GM04504 (cell line): ENCODE data around the gene PRKAR2A.
A peak's percentile ranks its signal among the peaks of the same experiment; 100 is the strongest.
"Not testable (repeated sequence)": the region's sequence is repeated elsewhere in the genome, so short reads cannot be mapped to it uniquely, and the experiment has no call there.

ENCODE experiments used
- DNase-seq: peaks from one replicate; pipeline ENCODE4 v3.0.0-alpha.2; 2012; ENCODE audit warnings: low read depth

Gene PRKAR2A

GRCh38 chr3:48776854-48777253 lies 70.8 kb downstream of the PRKAR2A start:
- no peak for DNase-seq

- DNase-seq: no peak
These were observed 77.5 kb downstream of the PRKAR2A start for GRCh38 chr3:48770192-48770502.

GRCh38 chr3:48765376-48765775 lies 82.3 kb downstream of the PRKAR2A start:
- no peak for DNase-seq

GRCh38 chr3:48762816-48763215 lies 84.9 kb downstream of the PRKAR2A start:
- DNase-seq: no peak

GRCh38 chr3:48759991-48760540 lies 87.6 kb downstream of the PRKAR2A start:
- DNase-seq: not testable (repeated sequence)

GRCh38 chr3:48759531-48759930 lies 88.1 kb downstream of the PRKAR2A start:
- DNase-seq: not testable (repeated sequence)

- no peak for DNase-seq
These were observed 88.6 kb downstream of the PRKAR2A start for GRCh38 chr3:48759071-48759470.

GRCh38 chr3:48756640-48757039 lies 91.0 kb downstream of the PRKAR2A start:
- no peak for DNase-seq

GRCh38 chr3:48750856-48751255 lies 96.8 kb downstream of the PRKAR2A start:
- DNase-seq: no peak

GRCh38 chr3:48748754-48749153 lies 98.9 kb downstream of the PRKAR2A start:
- DNase-seq: no peak

GRCh38 chr3:48747706-48748105 lies 100.0 kb downstream of the PRKAR2A start:
- no peak for DNase-seq

GRCh38 chr3:48747015-48747615 lies 100.6 kb downstream of the PRKAR2A start:
- no peak for DNase-seq

GRCh38 chr3:48743773-48744172 lies 103.9 kb downstream of the PRKAR2A start:
- DNase-seq: no peak

GRCh38 chr3:48741226-48741625 lies 106.4 kb downstream of the PRKAR2A start:
- DNase-seq: not testable (repeated sequence)

GRCh38 chr3:48739955-48740823 lies 107.5 kb downstream of the PRKAR2A start:
- DNase-seq: peak; percentile 56

- DNase-seq: no peak
These were observed 108.1 kb downstream of the PRKAR2A start for GRCh38 chr3:48739617-48739954.

- no peak for DNase-seq
These were observed 108.6 kb downstream of the PRKAR2A start for GRCh38 chr3:48738926-48739616.

- no peak for DNase-seq
These were observed 109.5 kb downstream of the PRKAR2A start for GRCh38 chr3:48738144-48738536.

- not testable (repeated sequence) for DNase-seq
These were observed 112.5 kb downstream of the PRKAR2A start for GRCh38 chr3:48735075-48735767.

GRCh38 chr3:48734541-48734940 lies 113.1 kb downstream of the PRKAR2A start:
- DNase-seq: not testable (repeated sequence)

GRCh38 chr3:48733752-48734518 lies 113.7 kb downstream of the PRKAR2A start:
- DNase-seq: not testable (repeated sequence)
